ENCODE data around the gene EZR. TPM values are rescaled to one million over a fixed set of nuclear protein-coding genes. Genes with fewer than 3 reads are reported as not detected.

The EZR gene
- total RNA-seq, 1 experiment from 2014 or later = 375 TPM

- Histone ChIP-seq H3K18ac (ENCODE audit: insufficient read length, low read depth, low read length) (no peak overlapping the region), H3K79me1 (ENCODE audit: insufficient read depth, low read depth, low read length, poor library complexity, severe bottlenecking) (no peaks in the 10 kb centered on the region), H3K4me1 (ENCODE audit: insufficient read depth, low read length) (no peaks in the 10 kb centered on the region), H2AFZ (ENCODE audit: low read length) (no peak overlapping the region), H3K27ac (ENCODE audit: insufficient read length, low read depth, low read length) (peak overlapping the region; percentile 62), H3K9me3 (ENCODE audit: control insufficient read depth, low read depth, low read length) (no peaks in the 10 kb centered on the region), H3K14ac (ENCODE audit: insufficient read depth, low read length) (no peak overlapping the region), H2BK5ac (ENCODE audit: insufficient read length, low read length) (no peak overlapping the region), H2BK120ac (ENCODE audit: low read depth, low read length, poor library complexity, severe bottlenecking) (no peak overlapping the region), H3K79me2 (ENCODE audit: insufficient read depth, low read length) (no peaks in the 10 kb centered on the region), H2BK15ac (ENCODE audit: low read depth, low read length) (no peak overlapping the region), H4K5ac (ENCODE audit: insufficient read length, low read depth, low read length) (no peak overlapping the region), H3K9ac (ENCODE audit: extremely low read depth, insufficient read length, low read length) (no peak overlapping the region), H4K8ac (replicated peaks; ENCODE audit: insufficient read length, low read depth, low read length) (no peak overlapping the region), H3K4ac (ENCODE audit: low read depth, low read length) (no peak overlapping the region), H2BK12ac (ENCODE audit: insufficient read length, low read depth, low read length) (no peak overlapping the region), H3K27me3 (ENCODE audit: insufficient read depth, low read length) (no peaks in the 10 kb centered on the region), H3K23ac (ENCODE audit: insufficient read length, low read depth, low read length) (no peak overlapping the region), H2AK5ac (ENCODE audit: insufficient read length, low read length) (no peak overlapping the region), H3K56ac (ENCODE audit: insufficient read length, low read depth, low read length) (no peak overlapping the region), H4K91ac (ENCODE audit: insufficient read length, low read depth, low read length) (no peak overlapping the region), H3K4me2 (ENCODE audit: insufficient read depth, insufficient read length, low read length) (no peak overlapping the region), H3T11ph (ENCODE audit: low read length) (no peak overlapping the region), H4K20me1 (ENCODE audit: control insufficient read depth, insufficient read depth, insufficient read length) (no peaks in the 10 kb centered on the region), H3K23me2 (ENCODE audit: insufficient read length, low read depth, low read length, poor library complexity, severe bottlenecking) (no peaks in the 10 kb centered on the region), H2BK20ac (ENCODE audit: low read depth, low read length, poor library complexity, severe bottlenecking) (no peak overlapping the region)
- H3K4me1 Mint-ChIP-seq = 0 out of 4 replicates have a peak, but pooled peaks cover 2% of the 10 kb centered on the region in 2 experiments
- peak; percentile 36; the same call in 2 of the 3 replicates for TF ChIP-seq CTCF (conservative IDR thresholded peaks at IDR 0.05)
- WGBS (ENCODE audit: extremely low coverage, insufficient read length, low lambda C conversion rate) = no CpG with 5 or more reads among the region's 18 CpGs
- peaks cover 0 to 12% (median 5%) of the 10 kb centered on the region in 3 experiments; a peak in 5 of 7 replicates for H3K36me3 Mint-ChIP-seq (ENCODE audit: insufficient read depth in 1 of 3, low read depth in 3 of 3)
- DNase-seq = peak; percentile 97
- peak overlapping the region; percentile 18 to 93 (median 50); a peak in 5 of 7 replicates for H3K27ac Mint-ChIP-seq
- peak overlapping the region in 1 of 2 experiments; percentile 18; a peak in 1 of 5 replicates for H3K4me3 Mint-ChIP-seq
- peaks cover 2% of the 10 kb centered on the region; the same call in 1 of the 2 replicates for H3K27me3 Mint-ChIP-seq (ENCODE audit: low read depth)
- peaks cover 8 to 14% of the 10 kb centered on the region in 2 experiments; a peak in 3 of 5 replicates for H3K9me3 Mint-ChIP-seq
Measured at GRCh38 chr6:158730541-158730907, 88.6 kb downstream of the EZR start.
